Heart left ventricle (tissue), 13 donors: Measurements from ENCODE around the gene ROR1.

Source experiments
- CTCF ChIP-seq, 12 donors: fragments of 200-600 bp; sonication (generic) in 4 of 12; IDR thresholded peaks; one replicate each; pipeline versions ENCODE4 v1.5.0 to v1.8.0; 2018 to 2022; ENCODE audit warnings: antibody characterized with exemption in 12 of 12, mild to moderate bottlenecking in 5 of 12
- POLR2A ChIP-seq, 2 donors: fragments of 450-650 bp; IDR thresholded peaks; one replicate each; pipeline ENCODE4 v1.6.1; 2017; ENCODE audit warnings: antibody characterized with exemption in 2 of 2, mild to moderate bottlenecking in 2 of 2, moderate library complexity in 2 of 2
- donor health status: ischemic (EF 13 %, LVEDD 7.1; RV severe dilation, severe dysfunction).
- donor health status: DM: no; HTN: yes; CAD: no.
- donor health status: DM: no; HTN: no; CAD: no.
- donor health status: ischemic (EF 25% LVEDD 6.9; RV normal size, moderate dysfunction).
- donor health status: ischemic (EF 25% LVEDD 5.7; RV mildly dilated, moderate dysfunction).
- donor health status: ischemic (EF 35%, LVEDD 5.7; RV mildly dilated, moderate dysfunction).
- donor health status: nonischemic (EF 11% LVEDD 7.7; RV severe dilation, severe dysfunction).
- donor health status: DM: yes; HTN: yes; CAD: no.
- donor health status: PGD.
- donor health status: ischemic (EF 29% LVEDD 5.4; RV normal size, mild dysfunction).
- donor health status: nonischemic (EF 23%, LVEDD 6.1; RV moderate dilation, normal function).

GRCh38 chr1:63980740-63981407 is 207.1 kb downstream of the ROR1 start:
- TF ChIP-seq CTCF (IDR thresholded peaks at IDR 0.05) (no peak), POLR2A (IDR thresholded peaks at IDR 0.05) (no peak)
